Lower leg skin (tissue), 4 donors: Measurements from ENCODE around the gene COX14. TPM values are rescaled to one million over a fixed set of nuclear protein-coding genes. Genes with fewer than 3 reads are reported as not detected.

Source experiments
- DNase-seq, 2 donors: peaks; one replicate each; pipeline ENCODE4 v3.0.0-alpha.2; 2019; ENCODE audit warnings: low spot score in 2 of 2
- H3K4me3 ChIP-seq: fragments of 200-600 bp; sonication (generic); 2 replicates; pipeline ENCODE4 v1.5.1; 2017; ENCODE audit warnings: mild to moderate bottlenecking, low read depth; ENCODE audit not compliant: poor library complexity, severe bottlenecking
- POLR2A ChIP-seq, 2 donors: fragments of 450-650 bp; IDR thresholded peaks; one replicate each; pipeline ENCODE4 v1.6.1; 2016 to 2017; ENCODE audit warnings: antibody characterized with exemption in 2 of 2, mild to moderate bottlenecking in 1 of 2, moderate library complexity in 1 of 2
- WGBS, 2 donors: methylation state at CpG; one replicate each; pipeline ENCODE4 v1.1.5; 2018; 5-methylcytosine and 5-hydroxymethylcytosine counted together
- intact Hi-C: fragments of 100-400 bp; cut with DNase I; formaldehyde crosslinking; loops from one replicate; pipeline ENCODE4 v1.15.0; 2023; ENCODE audit warnings: low total_unique reads
- total RNA-seq, 4 donors: library from RNA; depleted of rRNA; stranded (reverse); fragments of >200 nt; gene quantifications; one replicate each; pipeline ENCODE4 v1.1.0, GENCODE V29; 2016
- TF ChIP-seq, protein P1 (sequence below), 3 donors: fragments of 450-650 bp; IDR thresholded peaks; one replicate each; pipeline ENCODE4 v1.5.1; 2016; ENCODE audit warnings: antibody characterized with exemption in 3 of 3, mild to moderate bottlenecking in 3 of 3, moderate library complexity in 2 of 3

The COX14 gene
- total RNA-seq, 4 donors from 2014 or later = 29.0 to 52.1 (median 36.8) TPM

- intact Hi-C loops = no loop called here
- 98 to 100% methylated on average over 3 of the region's 3 CpGs for WGBS, 2 donors
- no peak for DNase-seq
- TF ChIP-seq, protein P1, sequence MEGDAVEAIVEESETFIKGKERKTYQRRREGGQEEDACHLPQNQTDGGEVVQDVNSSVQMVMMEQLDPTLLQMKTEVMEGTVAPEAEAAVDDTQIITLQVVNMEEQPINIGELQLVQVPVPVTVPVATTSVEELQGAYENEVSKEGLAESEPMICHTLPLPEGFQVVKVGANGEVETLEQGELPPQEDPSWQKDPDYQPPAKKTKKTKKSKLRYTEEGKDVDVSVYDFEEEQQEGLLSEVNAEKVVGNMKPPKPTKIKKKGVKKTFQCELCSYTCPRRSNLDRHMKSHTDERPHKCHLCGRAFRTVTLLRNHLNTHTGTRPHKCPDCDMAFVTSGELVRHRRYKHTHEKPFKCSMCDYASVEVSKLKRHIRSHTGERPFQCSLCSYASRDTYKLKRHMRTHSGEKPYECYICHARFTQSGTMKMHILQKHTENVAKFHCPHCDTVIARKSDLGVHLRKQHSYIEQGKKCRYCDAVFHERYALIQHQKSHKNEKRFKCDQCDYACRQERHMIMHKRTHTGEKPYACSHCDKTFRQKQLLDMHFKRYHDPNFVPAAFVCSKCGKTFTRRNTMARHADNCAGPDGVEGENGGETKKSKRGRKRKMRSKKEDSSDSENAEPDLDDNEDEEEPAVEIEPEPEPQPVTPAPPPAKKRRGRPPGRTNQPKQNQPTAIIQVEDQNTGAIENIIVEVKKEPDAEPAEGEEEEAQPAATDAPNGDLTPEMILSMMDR (IDR thresholded peaks at IDR 0.05) = no peak
- H3K4me3 ChIP-seq = no peak overlapping the region
Measured at GRCh38 chr12:50069539-50069938, 42.5 kb upstream of the COX14 start.

DNA sequence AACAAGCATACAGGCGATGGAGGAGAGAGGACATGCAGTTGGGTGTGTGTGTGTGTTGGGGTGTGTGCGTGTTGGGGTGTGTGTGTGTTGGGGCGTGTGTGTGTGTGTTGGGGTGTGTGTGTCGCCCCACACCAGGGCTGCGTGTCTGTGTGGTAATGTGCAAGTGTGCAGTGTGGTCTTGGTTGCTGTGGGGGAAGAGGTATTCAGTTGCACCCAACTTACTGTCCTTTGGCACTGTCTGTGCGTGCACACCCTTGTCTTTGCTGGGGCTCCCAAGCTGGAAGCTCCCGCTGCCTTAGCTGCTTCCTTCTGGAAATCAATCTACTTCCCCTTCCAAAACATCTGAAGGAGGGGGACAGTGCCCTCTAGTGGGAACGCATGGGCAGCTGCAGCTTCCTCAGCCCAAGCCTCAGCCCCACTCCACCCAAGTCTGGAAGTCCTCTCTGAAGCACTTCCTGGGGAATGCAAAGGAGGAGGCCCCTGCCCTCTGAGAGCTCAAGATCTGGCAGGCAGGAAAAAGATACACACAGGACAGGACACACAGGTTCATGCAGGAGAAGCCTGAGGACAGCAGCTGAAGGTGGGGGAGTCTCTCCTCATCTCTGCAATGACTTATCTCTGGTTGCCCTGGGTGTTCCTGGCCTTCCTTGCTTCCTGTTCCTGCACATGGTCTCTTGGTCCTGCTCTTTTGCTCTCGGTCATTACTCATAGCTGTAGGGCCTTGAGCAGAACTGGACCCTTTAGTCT lies 41.5 kb upstream of the COX14 start:
- WGBS, 2 donors = 33 to 34% methylated on average over 9 of the region's 9 CpGs
- TF ChIP-seq POLR2A (IDR thresholded peaks at IDR 0.05) = no peak
- TF ChIP-seq, protein P1 (IDR thresholded peaks at IDR 0.05) = peak in 1 of 3 donors; percentile 49
- H3K4me3 ChIP-seq = no peak overlapping the region
- peak; percentile 81 to 95 for DNase-seq
- intact Hi-C loops = loop anchor here (5.0 kb wide), 1 partner anchor 203 kb away; no protein-coding TSS in a partner anchor

DNA sequence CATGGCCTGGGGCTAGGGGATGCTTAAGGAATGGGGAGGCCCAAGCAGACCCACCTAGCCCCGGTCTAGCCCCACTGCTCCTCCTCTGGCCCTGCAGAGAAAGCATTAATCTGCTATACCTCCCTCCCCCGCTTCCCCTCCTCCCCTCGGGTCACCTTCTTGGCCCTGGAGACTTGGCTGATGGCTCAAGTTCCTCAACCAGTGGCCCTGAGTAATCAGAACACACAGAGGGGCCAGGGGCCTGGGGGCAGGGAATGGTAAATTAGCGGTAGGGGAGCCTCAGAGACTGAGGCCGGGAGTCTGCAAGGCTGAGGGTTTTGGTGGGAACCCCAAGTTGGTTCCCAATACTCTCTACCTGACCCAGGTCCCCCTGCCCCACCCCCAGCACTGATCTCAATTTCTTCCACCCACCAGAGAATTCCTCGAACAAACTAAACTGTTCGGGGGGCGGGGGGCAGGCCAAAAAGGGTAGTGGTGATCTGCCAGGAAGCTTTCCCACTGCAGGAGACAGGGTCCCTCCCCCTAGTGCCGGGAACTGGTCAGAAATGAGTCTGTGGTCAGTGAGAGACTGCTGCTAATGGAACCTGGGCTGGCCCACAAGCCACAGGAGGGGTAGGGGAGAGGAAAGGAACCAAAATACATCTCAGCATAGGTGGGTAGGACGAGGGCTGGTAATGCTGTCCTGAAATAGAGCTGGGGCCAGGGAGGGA lies 39.7 kb upstream of the COX14 start:
- intact Hi-C loops = loop anchor here (5.0 kb wide), 1 partner anchor 205 kb away; no protein-coding TSS in a partner anchor
- TF ChIP-seq POLR2A (IDR thresholded peaks at IDR 0.05) = no peak
- TF ChIP-seq, protein P1 (IDR thresholded peaks at IDR 0.05) = no peak
- no peak for DNase-seq
- WGBS, 2 donors = 78 to 79% methylated on average over 10 of the region's 10 CpGs
- H3K4me3 ChIP-seq = no peak overlapping the region

DNA sequence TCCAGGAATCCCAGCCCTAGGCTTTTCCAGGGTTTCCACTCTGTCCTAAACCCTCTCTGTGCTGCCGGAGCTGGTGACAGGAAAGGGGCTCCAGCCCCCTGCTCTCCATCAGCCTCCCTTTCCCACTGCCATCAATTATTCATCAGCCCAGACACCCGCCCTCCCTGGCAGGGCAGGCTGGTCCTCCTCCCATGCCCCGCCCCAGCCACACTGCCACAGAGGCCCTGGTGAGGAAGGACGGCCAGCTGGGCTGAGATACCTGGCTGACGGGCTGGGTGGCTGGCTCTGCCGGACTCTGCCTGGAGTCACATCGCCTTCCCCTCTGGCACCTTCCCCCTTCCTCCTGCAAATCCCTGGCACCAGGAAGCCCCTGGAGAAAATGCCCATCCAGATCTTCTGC lies 38.8 kb upstream of the COX14 start:
- DNase-seq = no peak
- intact Hi-C loops = loop anchor here (5.0 kb wide), 1 partner anchor 206 kb away; no protein-coding TSS in a partner anchor
- WGBS, 2 donors = 58 to 73% methylated on average over 7 of the region's 7 CpGs

DNA sequence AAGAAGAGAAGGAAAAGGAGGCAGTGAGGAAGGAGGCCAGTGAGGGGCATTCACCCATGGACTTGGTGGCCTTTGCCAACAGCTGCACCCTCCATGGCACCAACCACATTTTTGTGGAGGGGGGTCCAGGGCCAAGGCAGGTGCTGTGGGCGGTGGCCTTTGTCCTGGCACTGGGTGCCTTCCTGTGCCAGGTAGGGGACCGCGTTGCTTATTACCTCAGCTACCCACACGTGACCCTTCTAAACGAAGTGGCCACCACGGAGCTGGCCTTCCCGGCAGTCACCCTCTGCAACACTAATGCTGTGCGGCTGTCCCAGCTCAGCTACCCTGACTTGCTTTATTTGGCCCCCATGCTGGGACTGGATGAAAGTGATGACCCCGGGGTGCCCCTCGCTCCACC lies 38.3 kb upstream of the COX14 start:
- DNase-seq = no peak
- TF ChIP-seq, protein P1 (IDR thresholded peaks at IDR 0.05) = no peak
- no peak for TF ChIP-seq POLR2A (IDR thresholded peaks at IDR 0.05)
- H3K4me3 ChIP-seq = no peak overlapping the region
- 91 to 93% methylated on average over 8 to 10 of the region's 10 CpGs for WGBS, 2 donors
- intact Hi-C loops = loop anchor here (5.0 kb wide), 1 partner anchor 206 kb away; no protein-coding TSS in a partner anchor

More for the DNA sequence above, 38.8 kb upstream of the COX14 start:
- no peak overlapping the region for H3K4me3 ChIP-seq
- TF ChIP-seq, protein P1 (IDR thresholded peaks at IDR 0.05) = no peak
- no peak for TF ChIP-seq POLR2A (IDR thresholded peaks at IDR 0.05)
